ENCODE measurements around the gene SYNPO2. TPM values are rescaled to one million over a fixed set of nuclear protein-coding genes. Genes with fewer than 3 reads are reported as not detected.
A peak's percentile ranks its signal among the peaks of the same experiment; 100 is the strongest.

SYNPO2 gene
- total RNA-seq, 4 donors from 2014 or later, result 998 to 4,186 (median 1,764) TPM

DNA sequence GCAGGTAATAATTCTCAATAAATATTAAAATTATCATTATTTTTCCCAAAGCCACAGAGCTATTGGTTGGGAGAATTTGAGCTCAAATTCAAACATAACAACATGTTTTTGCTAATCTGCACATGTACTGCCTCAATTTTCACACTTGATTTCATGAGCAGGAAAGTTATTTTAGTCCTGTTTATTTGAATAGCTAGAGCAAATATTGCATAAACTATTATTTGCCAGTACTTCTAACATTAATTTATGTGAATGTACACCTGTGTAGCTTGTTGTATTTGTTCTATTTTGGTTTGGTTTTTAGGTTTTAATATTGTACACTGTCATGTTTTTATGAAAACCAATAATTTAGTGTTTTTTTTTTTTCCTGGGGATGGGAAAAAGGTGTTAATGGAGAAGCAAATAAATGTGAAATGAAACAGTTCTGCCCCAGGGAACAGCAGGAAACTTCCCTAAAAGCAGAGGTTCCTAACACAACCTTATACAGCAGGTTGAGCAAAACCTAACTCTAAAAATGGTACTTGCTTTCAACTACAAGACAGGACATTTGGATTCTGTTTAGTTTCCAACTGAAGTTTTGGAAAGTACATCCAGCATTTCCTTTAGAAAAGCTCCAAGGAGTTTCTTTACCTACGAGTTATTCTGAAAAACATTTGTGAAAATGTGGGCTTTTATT lies 99.4 kb downstream of the SYNPO2 start:
- intact Hi-C loops (cut with DNase I; ENCODE audit: low total_unique reads) (loop anchor here (2.0 to 10.0 kb wide), 4 partner anchors 39 to 467 kb away; no protein-coding TSS in a partner anchor), in situ Hi-C loops (cut with MboI; ENCODE audit: low sequenced_read_pairs in 4 of 4) (loop anchor here in 3 of 4 donors (5.0 to 25.0 kb wide), 4 partner anchors 39 to 297 kb away; partner anchors contain the start of genes MYOZ2 (in 1 of the 3) and USP53 (in 1 of the 3))
- H3K27me3 ChIP-seq, result no peaks in the 10 kb centered on the region
- no peaks in the 10 kb centered on the region for H3K9me3 ChIP-seq
- H3K27ac ChIP-seq, result peak overlapping the region; percentile 87 to 99 (median 91)
- DNase-seq, result no peak
- H3K4me3 ChIP-seq, result peak overlapping the region in 1 of 4 donors; percentile 12
- TF ChIP-seq CTCF (IDR thresholded peaks at IDR 0.05 in 4 of 5, conservative IDR thresholded peaks at IDR 0.05 in 1 of 5) (no peak), POLR2A (IDR thresholded peaks at IDR 0.05) (no peak)
- ATAC-seq, result no peak
- H3K4me1 ChIP-seq, result peaks cover 83 to 87% of the 10 kb centered on the region in 2 donors
- no peaks in the 10 kb centered on the region for H3K36me3 ChIP-seq

DNA sequence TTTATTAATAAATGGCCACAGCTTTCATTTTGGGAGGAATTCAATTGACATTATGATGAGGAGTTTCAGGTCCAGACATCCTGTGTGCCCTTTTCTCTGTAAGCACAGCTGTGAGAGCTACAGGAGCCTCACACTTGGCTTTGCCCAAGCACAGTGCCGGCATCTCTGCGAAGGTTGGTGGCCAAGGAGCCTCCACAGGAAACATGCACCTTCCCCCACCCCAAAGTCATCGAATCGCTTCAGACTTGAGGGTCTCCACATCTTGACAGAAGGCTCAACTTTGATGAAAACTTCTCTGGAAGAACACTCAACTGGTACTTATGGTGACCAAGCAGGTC lies 100.0 kb downstream of the SYNPO2 start:
- peak overlapping the region; percentile 87 to 99 (median 91) for H3K27ac ChIP-seq
- H3K9me3 ChIP-seq, result no peaks in the 10 kb centered on the region
- peak overlapping the region in 1 of 4 donors; percentile 12 for H3K4me3 ChIP-seq
- intact Hi-C loops (cut with DNase I; ENCODE audit: low total_unique reads) (loop anchor here (2.0 to 10.0 kb wide), 4 partner anchors 38 to 466 kb away; no protein-coding TSS in a partner anchor), in situ Hi-C loops (cut with MboI; ENCODE audit: low sequenced_read_pairs in 4 of 4) (loop anchor here in 3 of 4 donors (5.0 to 25.0 kb wide), 4 partner anchors 39 to 296 kb away; partner anchors contain the start of genes MYOZ2 (in 1 of the 3) and USP53 (in 1 of the 3))
- H3K36me3 ChIP-seq, result no peaks in the 10 kb centered on the region
- peaks cover 81 to 86% of the 10 kb centered on the region in 2 donors for H3K4me1 ChIP-seq
- ATAC-seq (no peak), DNase-seq (no peak)
- H3K27me3 ChIP-seq, result no peaks in the 10 kb centered on the region
- TF ChIP-seq POLR2A (IDR thresholded peaks at IDR 0.05) (no peak), CTCF (IDR thresholded peaks at IDR 0.05 in 4 of 5, conservative IDR thresholded peaks at IDR 0.05 in 1 of 5) (no peak)

GRCh38 chr4:118989098-118990080 lies 100.7 kb downstream of the SYNPO2 start:
- in situ Hi-C loops (cut with MboI; ENCODE audit: low sequenced_read_pairs in 4 of 4) (loop anchor here (5.0 to 25.0 kb wide), 4 partner anchors 38 to 295 kb away; partner anchors contain the start of genes MYOZ2 (in 1 of the 4) and USP53 (in 1 of the 4)), intact Hi-C loops (cut with DNase I; ENCODE audit: low total_unique reads) (loop anchor here (2.0 to 10.0 kb wide), 4 partner anchors 37 to 465 kb away; no protein-coding TSS in a partner anchor)
- DNase-seq, result peak; percentile 54 to 59
- H3K9me3 ChIP-seq, result no peaks in the 10 kb centered on the region
- H3K27me3 ChIP-seq, result no peaks in the 10 kb centered on the region
- peak; percentile 65 to 71 for ATAC-seq
- H3K36me3 ChIP-seq, result no peaks in the 10 kb centered on the region
- H3K4me1 ChIP-seq, result peaks cover 80 to 84% of the 10 kb centered on the region in 2 donors
- TF ChIP-seq CTCF (IDR thresholded peaks at IDR 0.05 in 4 of 5, conservative IDR thresholded peaks at IDR 0.05 in 1 of 5) (no peak), POLR2A (IDR thresholded peaks at IDR 0.05) (peak; percentile 70 to 80)
- peak overlapping the region; percentile 87 to 99 (median 91) for H3K27ac ChIP-seq
- peak overlapping the region in 1 of 4 donors; percentile 12 for H3K4me3 ChIP-seq

- H3K36me3 ChIP-seq, result no peaks in the 10 kb centered on the region
- intact Hi-C loops (cut with DNase I; ENCODE audit: low total_unique reads), result loop anchor here (2.0 kb wide), 1 partner anchor 19 kb away; no protein-coding TSS in a partner anchor
- H3K9me3 ChIP-seq, result no peaks in the 10 kb centered on the region
- in situ Hi-C loops (cut with MboI; ENCODE audit: low sequenced_read_pairs in 4 of 4), result loop anchor here in 2 of 4 donors (5.0 to 25.0 kb wide), 2 partner anchors 36 to 146 kb away; partner anchors contain the start of gene MYOZ2 (in 1 of the 2)
- TF ChIP-seq POLR2A (IDR thresholded peaks at IDR 0.05) (no peak), CTCF (IDR thresholded peaks at IDR 0.05 in 4 of 5, conservative IDR thresholded peaks at IDR 0.05 in 1 of 5) (no peak)
- peak overlapping the region in 1 of 4 donors; percentile 4 for H3K4me3 ChIP-seq
- no peaks in the 10 kb centered on the region for H3K27me3 ChIP-seq
- ATAC-seq, result no peak
- peaks cover 78 to 86% of the 10 kb centered on the region in 2 donors for H3K4me1 ChIP-seq
- no peak for DNase-seq
- H3K27ac ChIP-seq, result peak overlapping the region; percentile 87 to 99 (median 91)
Measured at GRCh38 chr4:118991686-118992085, 103.0 kb downstream of the SYNPO2 start.

Data from gastrocnemius medialis (tissue), 4 donors.